ENCODE measurements around the gene ZNF668. TPM values are rescaled to one million over a fixed set of nuclear protein-coding genes. Genes with fewer than 3 reads are reported as not detected.
A peak's percentile ranks its signal among the peaks of the same experiment; 100 is the strongest.

ZNF668 gene
- total RNA-seq: 10 to 100 TPM; 16.2 to 18.8 TPM

DNA sequence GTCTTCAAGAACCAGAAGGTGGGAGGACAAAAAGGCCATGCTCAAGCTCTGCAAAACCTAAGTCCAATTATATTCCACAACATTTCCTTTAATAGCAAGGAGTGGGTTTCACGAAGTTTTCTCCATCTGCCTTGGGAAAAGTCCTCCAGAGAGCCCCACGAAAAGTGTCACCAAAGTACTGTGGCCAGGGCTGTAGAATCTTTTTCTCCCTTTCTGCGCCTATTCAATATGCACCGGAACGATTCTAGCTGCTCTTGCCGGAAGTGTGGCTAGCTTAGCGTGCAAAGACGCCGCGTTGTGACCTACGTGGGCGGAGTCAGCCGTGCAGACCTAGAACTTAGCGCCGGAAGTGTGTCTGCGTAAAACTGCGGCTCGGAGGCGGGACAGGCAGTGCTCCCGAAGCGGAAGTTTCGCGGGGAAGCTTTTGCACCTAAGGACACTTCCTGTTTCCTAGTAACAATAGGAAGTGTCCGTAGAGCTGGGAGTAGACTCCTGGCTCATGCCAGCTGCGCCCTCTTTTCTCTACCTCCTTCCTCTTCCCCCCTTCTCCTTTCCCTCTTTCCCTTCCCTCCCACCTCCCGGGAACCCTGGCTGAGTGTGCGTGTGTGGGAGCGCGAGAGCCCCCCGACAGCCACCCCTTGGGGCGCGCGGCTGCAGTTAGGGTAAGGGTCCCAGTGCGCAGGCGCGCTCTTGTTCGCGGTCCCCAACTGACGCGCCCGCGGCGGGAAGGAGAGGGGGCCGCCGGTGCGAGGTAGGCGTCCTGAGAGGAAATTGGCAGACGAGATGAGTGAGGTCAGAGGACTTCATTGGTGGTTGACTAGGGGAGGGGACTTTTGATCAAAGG, at the start of gene ZNF668, which contains the start of gene ZNF646:
ZNF668 (minus strand) TSS at position 271 of the 844 bp plus-strand sequence. CDS start 9,781 bp downstream, outside the sequence.
ZNF646 (plus strand) TSS at position 453 of the 844 bp plus-strand sequence. CDS start 1,903 bp downstream, outside the sequence.
- peak; percentile 80 for ATAC-seq
- POLR2A ChIA-PET: interaction anchor here (0.6 to 2.9 kb wide), 30 partner anchors 10 to 199 kb away, joined by 3 to 23 read pairs (median 4); partner anchors contain the start of genes FBXL19, FUS, HSD3B7 and KAT8
- Mint-ChIP-seq H3K27me3 (no peaks in the 10 kb centered on the region), H3K4me1 (ENCODE audit: low read depth) (peaks cover 43% of the 10 kb centered on the region), H3K9me3 (no peaks in the 10 kb centered on the region), H3K36me3 (ENCODE audit: low read depth) (peaks cover 35% of the 10 kb centered on the region), H3K4me3 (peak within 1 kb of the TSS; percentile 96), H3K27ac (peak within 1 kb of the TSS; percentile 98)
- DNase-seq: peak; percentile 100
- intact Hi-C loops (cut with micrococcal nuclease): loop anchor here (5.0 kb wide), 1 partner anchor 42 kb away; the partner anchor contains the start of gene STX4
- TF ChIP-seq, protein P1, sequence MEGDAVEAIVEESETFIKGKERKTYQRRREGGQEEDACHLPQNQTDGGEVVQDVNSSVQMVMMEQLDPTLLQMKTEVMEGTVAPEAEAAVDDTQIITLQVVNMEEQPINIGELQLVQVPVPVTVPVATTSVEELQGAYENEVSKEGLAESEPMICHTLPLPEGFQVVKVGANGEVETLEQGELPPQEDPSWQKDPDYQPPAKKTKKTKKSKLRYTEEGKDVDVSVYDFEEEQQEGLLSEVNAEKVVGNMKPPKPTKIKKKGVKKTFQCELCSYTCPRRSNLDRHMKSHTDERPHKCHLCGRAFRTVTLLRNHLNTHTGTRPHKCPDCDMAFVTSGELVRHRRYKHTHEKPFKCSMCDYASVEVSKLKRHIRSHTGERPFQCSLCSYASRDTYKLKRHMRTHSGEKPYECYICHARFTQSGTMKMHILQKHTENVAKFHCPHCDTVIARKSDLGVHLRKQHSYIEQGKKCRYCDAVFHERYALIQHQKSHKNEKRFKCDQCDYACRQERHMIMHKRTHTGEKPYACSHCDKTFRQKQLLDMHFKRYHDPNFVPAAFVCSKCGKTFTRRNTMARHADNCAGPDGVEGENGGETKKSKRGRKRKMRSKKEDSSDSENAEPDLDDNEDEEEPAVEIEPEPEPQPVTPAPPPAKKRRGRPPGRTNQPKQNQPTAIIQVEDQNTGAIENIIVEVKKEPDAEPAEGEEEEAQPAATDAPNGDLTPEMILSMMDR (IDR thresholded peaks at IDR 0.05): no peak
- CTCF ChIA-PET: interaction anchor here (0.8 to 2.4 kb wide), 10 partner anchors 18 to 384 kb away, joined by 3 to 15 read pairs (median 4); partner anchors contain the start of genes HSD3B7 and VKORC1

DNA sequence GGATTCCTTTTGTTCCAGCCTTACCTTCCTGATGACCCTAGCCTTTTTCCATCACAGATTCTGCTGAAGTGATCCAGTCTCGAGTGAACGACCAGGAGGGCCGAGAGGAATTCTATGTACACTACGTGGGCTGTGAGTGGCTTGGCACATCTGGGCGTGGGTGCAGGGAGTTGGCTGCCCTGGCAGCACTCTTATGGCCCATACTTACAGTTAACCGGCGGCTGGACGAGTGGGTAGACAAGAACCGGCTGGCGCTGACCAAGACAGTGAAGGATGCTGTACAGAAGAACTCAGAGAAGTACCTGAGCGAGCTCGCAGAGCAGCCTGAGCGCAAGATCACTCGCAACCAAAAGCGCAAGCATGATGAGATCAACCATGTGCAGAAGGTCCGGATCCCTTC, 46.1 kb upstream of the ZNF668 start:
- TF ChIP-seq, protein P1 (IDR thresholded peaks at IDR 0.05): no peak
- H3K4me1 Mint-ChIP-seq (ENCODE audit: low read depth): peaks cover 19% of the 10 kb centered on the region
- H3K27me3 Mint-ChIP-seq: no peaks in the 10 kb centered on the region
- ATAC-seq (no peak), DNase-seq (no peak)
- no peak overlapping the region for H3K4me3 Mint-ChIP-seq
- POLR2A ChIA-PET: interaction anchor here (0.6 to 3.3 kb wide), 5 partner anchors 12 to 166 kb away, joined by 3 to 12 read pairs (median 3); partner anchors contain the start of gene BCKDK
- no peak overlapping the region for H3K27ac Mint-ChIP-seq
- intact Hi-C loops (cut with micrococcal nuclease): no loop called here
- no peaks in the 10 kb centered on the region for H3K9me3 Mint-ChIP-seq
- CTCF ChIA-PET: interaction anchor here (1.2 to 3.3 kb wide), 3 partner anchors 11 to 136 kb away, joined by 3 to 15 read pairs (median 3); no protein-coding TSS in a partner anchor
- peaks cover 32% of the 10 kb centered on the region for H3K36me3 Mint-ChIP-seq (ENCODE audit: low read depth)

DNA sequence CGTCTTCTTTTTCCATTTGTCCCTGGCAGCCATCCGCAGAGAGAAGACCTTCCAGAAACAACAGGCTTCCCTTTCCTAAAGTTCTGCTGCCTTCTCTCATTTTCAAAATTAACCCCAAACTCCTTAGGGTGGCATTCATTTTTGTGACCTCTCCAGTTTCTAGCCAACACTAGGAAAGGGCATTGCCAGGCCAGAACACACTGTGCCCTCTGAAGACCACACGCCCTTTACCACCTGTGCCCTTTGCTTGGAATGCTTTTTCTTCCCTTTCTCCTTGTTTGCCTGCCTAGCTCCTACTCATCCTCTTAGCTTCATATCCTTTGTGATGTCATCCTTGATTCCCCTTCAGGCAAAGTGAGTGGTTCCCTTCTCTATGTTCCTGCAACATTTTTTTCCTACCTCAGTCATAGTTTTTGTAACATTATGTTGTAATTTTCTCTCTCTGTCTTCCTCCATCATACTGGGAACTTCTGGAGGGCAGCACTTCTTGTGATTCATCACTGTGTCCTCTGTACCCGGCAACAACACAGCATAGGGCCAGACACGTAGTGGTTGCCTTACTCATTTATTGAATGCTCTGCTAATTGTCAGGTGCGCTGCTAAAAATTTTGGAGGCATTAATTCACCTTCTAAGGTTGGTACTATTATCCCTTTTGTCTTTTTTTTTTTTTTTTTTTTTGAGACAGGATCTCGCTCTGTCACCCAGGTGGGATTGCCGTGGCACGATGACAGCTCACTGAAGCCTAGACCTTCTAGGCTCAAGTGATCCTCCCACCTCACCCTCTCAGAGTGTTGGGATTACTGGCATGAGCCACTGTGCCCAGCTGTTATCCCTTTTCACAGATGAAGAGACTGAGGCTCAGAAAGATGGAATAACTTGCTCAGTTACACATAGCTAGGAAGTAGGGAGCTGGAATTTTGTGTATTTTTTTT, 44.4 kb upstream of the ZNF668 start:
- Mint-ChIP-seq H3K4me1 (ENCODE audit: low read depth) (peaks cover 23% of the 10 kb centered on the region), H3K9me3 (no peaks in the 10 kb centered on the region), H3K4me3 (peak overlapping the region; percentile 87), H3K27me3 (no peaks in the 10 kb centered on the region), H3K36me3 (ENCODE audit: low read depth) (peaks cover 24% of the 10 kb centered on the region), H3K27ac (peak overlapping the region; percentile 79)
- ATAC-seq (no peak), DNase-seq (no peak)
- intact Hi-C loops (cut with micrococcal nuclease): loop anchor here (10.0 kb wide), 1 partner anchor 56 kb away; no protein-coding TSS in a partner anchor
- TF ChIP-seq, protein P1 (IDR thresholded peaks at IDR 0.05): no peak
- CTCF ChIA-PET: interaction anchor here (2.7 kb wide), 1 partner anchor 24 kb away, joined by 16 read pairs; no protein-coding TSS in a partner anchor
- POLR2A ChIA-PET: interaction anchor here (0.6 to 2.5 kb wide), 9 partner anchors 11 to 160 kb away, joined by 3 to 13 read pairs (median 4); partner anchors contain the start of genes BCKDK, FUS, PRSS8 and VKORC1

DNA sequence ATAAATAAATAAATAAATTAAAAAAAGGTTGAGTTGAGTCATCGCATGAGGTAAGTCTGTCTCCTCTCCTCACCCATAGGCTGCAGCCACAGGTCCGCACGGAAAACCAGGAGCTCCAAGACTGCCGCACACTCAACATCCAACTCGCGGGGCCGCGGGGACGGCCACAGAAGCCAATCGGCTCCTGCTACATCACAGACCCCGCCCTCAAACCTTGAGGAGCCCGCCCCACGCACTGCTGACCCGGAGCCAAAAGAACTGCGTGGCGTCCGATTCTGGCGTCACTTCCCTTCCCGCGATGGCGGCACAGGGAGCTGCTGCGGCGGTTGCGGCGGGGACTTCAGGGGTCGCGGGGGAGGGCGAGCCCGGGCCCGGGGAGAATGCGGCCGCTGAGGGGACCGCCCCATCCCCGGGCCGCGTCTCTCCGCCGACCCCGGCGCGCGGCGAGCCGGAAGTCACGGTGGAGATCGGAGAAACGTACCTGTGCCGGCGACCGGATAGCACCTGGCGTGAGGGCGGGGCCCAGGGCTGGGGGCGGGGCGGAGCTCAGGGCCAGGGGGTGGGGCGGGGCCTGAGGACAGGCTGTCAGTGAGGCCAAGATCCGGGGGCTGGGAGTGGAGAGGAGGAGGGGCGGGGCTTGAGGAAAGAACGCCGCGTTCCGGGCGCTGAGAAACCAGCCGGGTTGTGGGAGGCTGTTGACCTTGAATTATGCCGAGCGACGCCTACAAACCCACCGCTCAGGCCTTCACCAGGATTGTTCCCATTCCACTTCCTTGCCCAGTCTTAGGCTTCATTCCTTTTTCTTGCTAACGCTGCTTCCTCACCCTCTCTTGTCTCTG, 43.6 kb upstream of the ZNF668 start, which contains the start of gene KAT8:
KAT8 (plus strand) TSS at position 281 of the 839 bp plus-strand sequence; CDS start at position 299, 18 bp downstream.
- CTCF ChIA-PET: interaction anchor here (0.6 to 2.7 kb wide), 4 partner anchors 25 to 164 kb away, joined by 3 to 16 read pairs (median 3); no protein-coding TSS in a partner anchor
- DNase-seq: peak; percentile 99
- H3K4me3 Mint-ChIP-seq: peak within 1 kb of the TSS; percentile 87
- H3K36me3 Mint-ChIP-seq (ENCODE audit: low read depth): peaks cover 25% of the 10 kb centered on the region
- no peaks in the 10 kb centered on the region for H3K9me3 Mint-ChIP-seq
- ATAC-seq: peak; percentile 95
- POLR2A ChIA-PET: interaction anchor here (0.6 to 2.5 kb wide), 15 partner anchors 9 to 159 kb away, joined by 3 to 13 read pairs (median 5); partner anchors contain the start of genes BCKDK, FUS, PRSS8 and ZNF646
- intact Hi-C loops (cut with micrococcal nuclease): loop anchor here (10.0 kb wide), 1 partner anchor 57 kb away; no protein-coding TSS in a partner anchor
- H3K4me1 Mint-ChIP-seq (ENCODE audit: low read depth): peaks cover 23% of the 10 kb centered on the region
- no peaks in the 10 kb centered on the region for H3K27me3 Mint-ChIP-seq
- peak within 1 kb of the TSS; percentile 86 for H3K27ac Mint-ChIP-seq
- TF ChIP-seq, protein P1 (IDR thresholded peaks at IDR 0.05): no peak
